Esophagus squamous epithelium (tissue), 5 donors: Measurements from ENCODE around the gene OOSP4B. TPM values are rescaled to one million over a fixed set of nuclear protein-coding genes. Genes with fewer than 3 reads are reported as not detected.
"Not testable (repeated sequence)": the region's sequence is repeated elsewhere in the genome, so short reads cannot be mapped to it uniquely, and the experiment has no call there.

ENCODE experiments used
- DNase-seq: peaks from one replicate; lab custom pipeline; 2025; lab: John Stamatoyannopoulos, UW
- H3K27ac ChIP-seq, 4 donors: fragments of 200-600 bp; sonication (generic); one replicate each; pipeline ENCODE4 v1.5.1; 2016 to 2019; ENCODE audit warnings: mild to moderate bottlenecking in 1 of 4
- H3K27me3 ChIP-seq, 4 donors: fragments of 200-600 bp; sonication (generic); 1 replicate in 3 of 4; 2 replicates in 1 of 4; pipeline versions ENCODE4 v1.5.1 to v1.6.0; 2017 to 2021; ENCODE audit warnings: antibody characterized with exemption in 1 of 4
- H3K36me3 ChIP-seq, 3 donors: fragments of 200-600 bp; sonication (generic); one replicate each; pipeline ENCODE4 v1.5.1; 2016 to 2019
- H3K4me1 ChIP-seq, 3 donors: fragments of 200-600 bp; sonication (generic); one replicate each; pipeline ENCODE4 v1.5.1; 2017 to 2019
- H3K4me3 ChIP-seq, 4 donors: fragments of 200-600 bp; sonication (generic); 1 replicate in 3 of 4; 2 replicates in 1 of 4; pipeline ENCODE4 v1.5.1; 2016 to 2019; ENCODE audit warnings: mild to moderate bottlenecking in 2 of 4, moderate library complexity in 1 of 4
- H3K9me3 ChIP-seq, 3 donors: fragments of 200-600 bp; sonication (generic); one replicate each; pipeline ENCODE4 v1.5.1; 2016 to 2019
- POLR2A ChIP-seq, 4 donors: fragments of 450-650 bp; IDR thresholded peaks; one replicate each; pipeline ENCODE4 v1.6.1; 2017; ENCODE audit warnings: antibody characterized with exemption in 4 of 4, mild to moderate bottlenecking in 4 of 4, moderate library complexity in 3 of 4
- WGBS, 2 donors: methylation state at CpG; one replicate each; pipeline ENCODE4 v1.1.5; 2018; 5-methylcytosine and 5-hydroxymethylcytosine counted together
- intact Hi-C: fragments of 100-400 bp; cut with DNase I; formaldehyde crosslinking; loops from one replicate; pipeline ENCODE4 v1.15.0; 2022
- total RNA-seq, 4 donors: library from RNA; depleted of rRNA; stranded (reverse); fragments of >200 nt; gene quantifications; one replicate each; pipeline ENCODE4 v1.1.0, GENCODE V29; 2016
- TF ChIP-seq, protein P1 (sequence below), 6 experiments: fragments of 450-650 bp in 4 of 6; fragments of 200-600 bp in 2 of 6; sonication (generic) in 2 of 6; IDR thresholded peaks; one replicate each; pipeline ENCODE4 v1.5.1; 2016 to 2019; ENCODE audit warnings: antibody characterized with exemption in 6 of 6, mild to moderate bottlenecking in 4 of 6, moderate library complexity in 4 of 6
- donor health status: DM: yes; HTN: yes; CAD: no.

Gene OOSP4B
- total RNA-seq, 4 donors from 2014 or later: not detected

DNA sequence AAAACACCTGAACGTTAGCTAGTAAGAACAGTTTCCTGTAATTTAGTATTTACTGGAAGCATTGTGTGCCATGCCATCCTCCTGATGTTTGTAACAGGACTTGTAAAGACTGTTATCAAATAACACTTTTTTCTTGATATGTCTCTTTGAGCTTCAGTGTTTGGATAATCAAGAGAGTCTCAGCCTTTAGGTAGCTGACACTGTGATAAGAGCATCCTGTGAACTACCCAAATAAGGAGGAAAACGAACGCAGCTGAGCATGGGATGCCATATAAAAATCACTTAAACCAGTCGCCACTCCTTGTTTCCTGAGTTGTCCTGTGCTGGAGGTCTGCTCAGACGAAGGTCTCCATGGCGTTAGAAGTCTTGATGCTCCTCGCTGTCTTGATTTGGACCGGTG is 23.1 kb downstream of the OOSP4B start, which contains the start of gene OOSP2:
TSS of gene OOSP2 (plus strand) at position 301 of the 400 bp plus-strand sequence. CDS start at position 352, 51 bp downstream.
- no peak within 1 kb of the TSS for H3K4me3 ChIP-seq
- intact Hi-C loops: no loop called here
- H3K4me1 ChIP-seq: no peaks in the 10 kb centered on the region
- DNase-seq: no peak
- H3K36me3 ChIP-seq: no peaks in the 10 kb centered on the region
- H3K9me3 ChIP-seq: no peaks in the 10 kb centered on the region
- no peak within 1 kb of the TSS for H3K27ac ChIP-seq
- no peak for TF ChIP-seq POLR2A (IDR thresholded peaks at IDR 0.05)
- TF ChIP-seq, protein P1, sequence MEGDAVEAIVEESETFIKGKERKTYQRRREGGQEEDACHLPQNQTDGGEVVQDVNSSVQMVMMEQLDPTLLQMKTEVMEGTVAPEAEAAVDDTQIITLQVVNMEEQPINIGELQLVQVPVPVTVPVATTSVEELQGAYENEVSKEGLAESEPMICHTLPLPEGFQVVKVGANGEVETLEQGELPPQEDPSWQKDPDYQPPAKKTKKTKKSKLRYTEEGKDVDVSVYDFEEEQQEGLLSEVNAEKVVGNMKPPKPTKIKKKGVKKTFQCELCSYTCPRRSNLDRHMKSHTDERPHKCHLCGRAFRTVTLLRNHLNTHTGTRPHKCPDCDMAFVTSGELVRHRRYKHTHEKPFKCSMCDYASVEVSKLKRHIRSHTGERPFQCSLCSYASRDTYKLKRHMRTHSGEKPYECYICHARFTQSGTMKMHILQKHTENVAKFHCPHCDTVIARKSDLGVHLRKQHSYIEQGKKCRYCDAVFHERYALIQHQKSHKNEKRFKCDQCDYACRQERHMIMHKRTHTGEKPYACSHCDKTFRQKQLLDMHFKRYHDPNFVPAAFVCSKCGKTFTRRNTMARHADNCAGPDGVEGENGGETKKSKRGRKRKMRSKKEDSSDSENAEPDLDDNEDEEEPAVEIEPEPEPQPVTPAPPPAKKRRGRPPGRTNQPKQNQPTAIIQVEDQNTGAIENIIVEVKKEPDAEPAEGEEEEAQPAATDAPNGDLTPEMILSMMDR (IDR thresholded peaks at IDR 0.05): no peak
- H3K27me3 ChIP-seq: no peaks in the 10 kb centered on the region
- 74 to 81% methylated on average over 8 of the region's 8 CpGs for WGBS, 2 donors

DNA sequence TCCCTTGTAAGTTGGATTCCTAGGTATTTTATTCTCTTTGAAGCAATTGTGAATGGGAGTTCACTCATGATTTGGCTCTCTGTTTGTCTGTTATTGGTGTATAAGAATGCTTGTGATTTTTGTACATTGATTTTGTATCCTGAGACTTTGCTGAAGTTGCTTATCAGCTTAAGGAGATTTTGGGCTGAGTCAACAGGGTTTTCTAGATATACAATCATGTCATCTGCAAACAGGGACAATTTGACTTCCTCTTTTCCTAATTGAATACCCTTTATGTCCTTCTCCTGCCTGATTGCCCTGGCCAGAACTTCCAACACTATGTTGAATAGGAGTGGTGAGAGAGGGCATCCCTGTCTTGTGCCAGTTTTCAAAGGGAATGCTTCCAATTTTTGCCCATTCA is 33.4 kb downstream of the OOSP4B start:
- H3K27ac ChIP-seq, H3K27me3 ChIP-seq, intact Hi-C loops, H3K4me1 ChIP-seq, H3K9me3 ChIP-seq, DNase-seq, H3K36me3 ChIP-seq, H3K4me3 ChIP-seq: not testable (repeated sequence)

DNA sequence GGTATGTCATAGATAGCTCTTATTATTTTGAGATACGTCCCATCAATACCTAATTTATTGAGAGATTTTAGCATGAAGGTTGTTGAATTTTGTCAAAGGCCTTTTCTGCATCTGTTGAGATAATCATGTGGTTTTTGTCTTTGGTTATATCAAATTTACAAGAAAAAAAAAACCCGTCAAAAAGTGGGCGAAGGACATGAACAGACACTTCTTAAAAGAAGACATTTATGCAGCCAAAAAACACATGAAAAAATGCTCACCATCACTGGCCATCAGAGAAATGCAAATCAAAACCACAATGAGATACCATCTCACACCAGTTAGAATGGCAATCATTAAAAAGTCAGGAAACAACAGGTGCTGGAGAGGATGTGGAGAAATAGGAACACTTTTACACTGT is 33.9 kb downstream of the OOSP4B start:
- H3K9me3 ChIP-seq, DNase-seq, H3K36me3 ChIP-seq, H3K27ac ChIP-seq, H3K27me3 ChIP-seq, H3K4me3 ChIP-seq, intact Hi-C loops, H3K4me1 ChIP-seq: not testable (repeated sequence)
- WGBS, 2 donors: 25 to 81% methylated on average over 2 to 3 of the region's 3 CpGs

DNA sequence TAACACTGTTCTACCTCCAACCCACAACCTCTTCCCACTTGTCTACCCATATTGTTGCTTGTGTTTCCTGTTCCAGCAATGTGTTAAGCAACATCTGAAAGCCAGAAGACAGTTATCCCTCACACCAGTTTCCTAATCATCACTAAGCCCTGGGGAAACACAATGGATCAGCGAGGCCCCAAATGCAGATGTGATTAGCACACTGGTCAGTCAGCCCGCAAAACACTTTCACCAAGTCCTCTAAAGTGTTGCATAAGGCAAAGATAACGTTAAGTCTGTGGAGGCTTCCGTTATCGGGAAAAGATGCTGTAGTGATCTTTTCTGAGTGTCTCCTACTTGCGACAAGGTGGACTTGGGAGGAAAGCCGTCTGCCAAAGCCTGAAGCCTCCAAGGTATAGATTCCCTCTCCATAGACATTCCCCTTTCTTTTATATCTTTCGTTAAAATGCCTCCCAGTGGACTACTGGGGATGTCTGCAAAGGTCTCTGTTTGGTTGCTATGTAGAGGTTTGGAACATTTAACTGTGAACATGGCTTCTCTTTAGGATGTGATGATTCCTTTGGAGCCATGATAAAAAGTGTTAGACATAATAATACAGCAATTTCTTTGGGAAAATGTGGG is 39.5 kb downstream of the OOSP4B start, which contains the start of gene MS4A3:
TSS of gene MS4A3 (plus strand) at position 317 of the 621 bp plus-strand sequence. CDS start 4,496 bp downstream, outside the sequence.
- intact Hi-C loops: no loop called here
- 65 to 69% methylated on average over 8 of the region's 8 CpGs for WGBS, 2 donors
- no peaks in the 10 kb centered on the region for H3K4me1 ChIP-seq
- no peaks in the 10 kb centered on the region for H3K36me3 ChIP-seq
- H3K9me3 ChIP-seq: peaks cover 0 to 4% (median 0%) of the 10 kb centered on the region in 3 donors
- H3K4me3 ChIP-seq: no peak within 1 kb of the TSS
- H3K27ac ChIP-seq: no peak within 1 kb of the TSS
- no peaks in the 10 kb centered on the region for H3K27me3 ChIP-seq
- TF ChIP-seq, protein P1 (IDR thresholded peaks at IDR 0.05): no peak
- TF ChIP-seq POLR2A (IDR thresholded peaks at IDR 0.05): no peak
- DNase-seq: no peak

DNA sequence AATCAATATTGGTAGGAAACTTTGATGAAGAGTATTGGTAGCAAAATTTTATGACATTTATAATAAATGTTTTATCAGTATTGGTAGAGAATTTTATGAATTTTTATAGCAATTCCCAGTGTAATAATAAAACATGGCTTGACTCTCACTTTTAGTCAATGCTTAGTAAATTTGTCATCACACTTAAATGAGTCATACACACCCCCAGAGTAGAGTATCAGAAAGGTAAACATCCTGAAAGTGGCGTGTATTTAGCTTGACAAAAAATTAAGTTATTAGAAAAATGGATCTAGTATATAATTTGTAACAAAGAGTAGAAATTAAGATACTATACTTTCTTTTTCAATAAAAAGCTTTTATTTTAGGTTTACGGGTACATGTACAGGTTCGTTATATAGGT is 42.1 kb downstream of the OOSP4B start:
- H3K27me3 ChIP-seq: no peaks in the 10 kb centered on the region
- H3K4me1 ChIP-seq: no peaks in the 10 kb centered on the region
- no peak overlapping the region for H3K4me3 ChIP-seq
- H3K9me3 ChIP-seq: no peaks in the 10 kb centered on the region
- intact Hi-C loops: no loop called here
- H3K36me3 ChIP-seq: no peaks in the 10 kb centered on the region
- 66 to 68% methylated on average over 3 of the region's 3 CpGs for WGBS, 2 donors
- H3K27ac ChIP-seq: no peak overlapping the region
- TF ChIP-seq, protein P1 (IDR thresholded peaks at IDR 0.05): no peak
- TF ChIP-seq POLR2A (IDR thresholded peaks at IDR 0.05): no peak
- DNase-seq: no peak

DNA sequence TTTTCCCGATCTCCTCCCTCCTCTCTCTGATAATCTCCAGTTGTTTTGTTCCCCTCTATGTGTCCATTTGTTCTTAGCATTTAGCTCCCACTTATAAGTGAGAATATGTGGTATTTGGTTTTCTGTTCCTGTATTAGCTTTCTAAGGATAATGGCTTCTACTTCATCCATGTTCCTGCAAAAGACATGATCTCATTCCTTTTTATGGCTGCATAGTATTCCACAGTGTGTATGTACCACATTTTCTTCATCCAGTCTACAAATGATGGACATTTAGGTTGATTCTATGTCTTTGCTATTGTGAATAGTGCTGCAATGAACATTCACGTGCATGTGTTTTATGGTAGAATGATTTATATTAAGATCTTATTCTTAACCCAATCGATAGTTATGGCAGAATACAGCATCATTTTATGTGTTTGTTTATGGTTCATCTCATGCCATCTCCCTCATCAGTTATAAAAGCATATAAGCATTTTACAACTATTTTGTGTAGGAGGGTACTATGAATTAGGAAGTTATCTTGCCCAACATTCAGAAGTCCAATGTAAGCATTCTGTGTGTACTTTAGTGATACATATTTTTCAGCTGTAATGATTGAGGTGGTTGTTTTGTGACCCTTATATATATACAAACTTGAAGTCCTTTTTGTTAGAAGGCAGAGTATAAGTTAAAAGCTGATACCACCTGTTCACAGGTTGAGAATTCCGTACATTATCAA is 42.7 kb downstream of the OOSP4B start:
- intact Hi-C loops: no loop called here

More for the DNA sequence above, 42.7 kb downstream of the OOSP4B start:
- no peak for TF ChIP-seq POLR2A (IDR thresholded peaks at IDR 0.05)
- TF ChIP-seq, protein P1 (IDR thresholded peaks at IDR 0.05): no peak
- WGBS, 2 donors: 81 to 84% methylated on average over 4 of the region's 4 CpGs
- no peak for DNase-seq
- H3K27me3 ChIP-seq: no peaks in the 10 kb centered on the region
- H3K4me3 ChIP-seq: no peak overlapping the region
- no peaks in the 10 kb centered on the region for H3K36me3 ChIP-seq
- H3K27ac ChIP-seq: no peak overlapping the region
- H3K9me3 ChIP-seq: no peaks in the 10 kb centered on the region
- no peaks in the 10 kb centered on the region for H3K4me1 ChIP-seq
